HepG2 (cell line): ENCODE results near the gene DUS3L. TPM values are rescaled to one million over a fixed set of nuclear protein-coding genes. Genes with fewer than 3 reads are reported as not detected.

Experiments used
- ATF1 ChIP-seq: IDR thresholded peaks from 2 replicates; pipeline ENCODE4 v1.6.1; 2016; ENCODE audit warnings: mild to moderate bottlenecking, control low read depth
- BHLHE40 ChIP-seq: IDR thresholded peaks from 2 replicates; pipeline ENCODE4 v1.6.1; 2011; ENCODE audit warnings: low read length, improper control_type of control experiment
- ESRRA ChIP-seq: sonication (generic); formaldehyde crosslinking; IDR thresholded peaks from 2 replicates; pipeline ENCODE4 v1.5.1; 2020; ENCODE audit warnings: mild to moderate bottlenecking, low read depth, missing genetic modification reagents
- GTF2F1 ChIP-seq: fragments of 150-350 bp; IDR thresholded peaks from 2 replicates; pipeline ENCODE4 v1.6.1; 2014; ENCODE audit warnings: low read length
- IRF2 ChIP-seq: IDR thresholded peaks from 2 replicates; pipeline ENCODE4 v1.6.1; 2018; ENCODE audit warnings: missing genetic modification reagents, missing compliant biosample characterization
- IRX3 ChIP-seq: sonication (generic); formaldehyde crosslinking; IDR thresholded peaks from 2 replicates; pipeline ENCODE4 v1.8.1; 2023; ENCODE audit warnings: mild to moderate bottlenecking, low read depth, missing genetic modification reagents, borderline replicate concordance
- LCORL ChIP-seq, 2 experiments: fragments of 450-650 bp in 1 of 2; sonication (generic) in 1 of 2; formaldehyde crosslinking in 1 of 2; IDR thresholded peaks; 2 replicates each; pipeline versions ENCODE4 v1.5.0 to v1.6.1; 2017 to 2020; ENCODE audit warnings: antibody characterized with exemption in 1 of 2, missing genetic modification reagents in 1 of 2
- MIXL1 ChIP-seq: IDR thresholded peaks from 2 replicates; pipeline ENCODE4 v1.6.1; 2016
- PHF21A ChIP-seq: sonication (generic); formaldehyde crosslinking; IDR thresholded peaks from 2 replicates; pipeline ENCODE4 v1.5.0; 2020; ENCODE audit warnings: mild to moderate bottlenecking, missing genetic modification reagents
- SMAD9 ChIP-seq: sonication (generic); formaldehyde crosslinking; IDR thresholded peaks from 2 replicates; pipeline ENCODE4 v1.5.1; 2020; ENCODE audit warnings: mild to moderate bottlenecking, missing genetic modification reagents
- THAP9 ChIP-seq: sonication (generic); formaldehyde crosslinking; IDR thresholded peaks from 2 replicates; pipeline ENCODE4; 2020; ENCODE audit warnings: missing genetic modification reagents, mild to moderate bottlenecking, borderline replicate concordance
- ZBTB34 ChIP-seq: sonication (generic); formaldehyde crosslinking; IDR thresholded peaks from 2 replicates; pipeline ENCODE4 v1.8.0; 2022; ENCODE audit warnings: mild to moderate bottlenecking, missing genetic modification reagents
- ZFP91 ChIP-seq: sonication (generic); formaldehyde crosslinking; IDR thresholded peaks from 2 replicates; pipeline ENCODE4 v1.9.0; 2022; ENCODE audit warnings: missing genetic modification reagents, mild to moderate bottlenecking, borderline replicate concordance
- ZNF761 ChIP-seq: sonication (generic); formaldehyde crosslinking; conservative IDR thresholded peaks from 2 replicates; pipeline ENCODE4 v1.4.0; 2020; ENCODE audit warnings: mild to moderate bottlenecking, missing genetic modification reagents
- ZSCAN9 ChIP-seq: IDR thresholded peaks from 2 replicates; pipeline ENCODE4 v1.6.1; 2016; ENCODE audit warnings: borderline replicate concordance
- polyA plus RNA-seq, 8 experiments: library from polyadenylated mRNA; depleted of rRNA in 3 of 8; stranded (reverse) in 7 of 8; unstranded in 1 of 8; fragments of >200 nt; fragmentation: Illumina TruSeq in 4 of 8; extraction: Trizol in 4 of 8; gene quantifications; 2 replicates each; pipeline versions ENCODE4 v1.2.1 to v1.2.3, GENCODE V29; 2011 to 2016; ENCODE audit warnings: low read depth in 4 of 8, missing spikeins in 1 of 8, mixed read lengths in 1 of 8; ENCODE audit not compliant: insufficient read depth in 1 of 8
- total RNA-seq, 5 experiments: library from RNA; depleted of rRNA; stranded (reverse); fragments of >200 nt; fragmentation: Illumina TruSeq; extraction: Trizol; gene quantifications; 2 replicates each; pipeline ENCODE4 v1.2.3, GENCODE V29; 2016; ENCODE audit warnings: low read depth in 1 of 5
- TF ChIP-seq, protein P1 (sequence below): sonication (generic); formaldehyde crosslinking; IDR thresholded peaks from 2 replicates; pipeline ENCODE4 v1.5.1; 2020; ENCODE audit warnings: mild to moderate bottlenecking, missing genetic modification reagents
- TF ChIP-seq, protein P2 (sequence below): sonication (generic); formaldehyde crosslinking; IDR thresholded peaks from 2 replicates; pipeline ENCODE4 v1.4.0; 2020; ENCODE audit warnings: mild to moderate bottlenecking, low read depth, missing genetic modification reagents
- TF ChIP-seq, protein P3 (sequence below): sonication (generic); formaldehyde crosslinking; IDR thresholded peaks from 2 replicates; pipeline ENCODE4 v1.5.0; 2020; ENCODE audit warnings: missing genetic modification reagents, mild to moderate bottlenecking, borderline replicate concordance

The DUS3L gene
- total and polyA plus RNA-seq, 2 of the 13 experiments (the other 11 are each of a cell fraction or from before 2014, with no cell fraction given), result 13.3 to 25.1 TPM

- TF ChIP-seq, protein P1, sequence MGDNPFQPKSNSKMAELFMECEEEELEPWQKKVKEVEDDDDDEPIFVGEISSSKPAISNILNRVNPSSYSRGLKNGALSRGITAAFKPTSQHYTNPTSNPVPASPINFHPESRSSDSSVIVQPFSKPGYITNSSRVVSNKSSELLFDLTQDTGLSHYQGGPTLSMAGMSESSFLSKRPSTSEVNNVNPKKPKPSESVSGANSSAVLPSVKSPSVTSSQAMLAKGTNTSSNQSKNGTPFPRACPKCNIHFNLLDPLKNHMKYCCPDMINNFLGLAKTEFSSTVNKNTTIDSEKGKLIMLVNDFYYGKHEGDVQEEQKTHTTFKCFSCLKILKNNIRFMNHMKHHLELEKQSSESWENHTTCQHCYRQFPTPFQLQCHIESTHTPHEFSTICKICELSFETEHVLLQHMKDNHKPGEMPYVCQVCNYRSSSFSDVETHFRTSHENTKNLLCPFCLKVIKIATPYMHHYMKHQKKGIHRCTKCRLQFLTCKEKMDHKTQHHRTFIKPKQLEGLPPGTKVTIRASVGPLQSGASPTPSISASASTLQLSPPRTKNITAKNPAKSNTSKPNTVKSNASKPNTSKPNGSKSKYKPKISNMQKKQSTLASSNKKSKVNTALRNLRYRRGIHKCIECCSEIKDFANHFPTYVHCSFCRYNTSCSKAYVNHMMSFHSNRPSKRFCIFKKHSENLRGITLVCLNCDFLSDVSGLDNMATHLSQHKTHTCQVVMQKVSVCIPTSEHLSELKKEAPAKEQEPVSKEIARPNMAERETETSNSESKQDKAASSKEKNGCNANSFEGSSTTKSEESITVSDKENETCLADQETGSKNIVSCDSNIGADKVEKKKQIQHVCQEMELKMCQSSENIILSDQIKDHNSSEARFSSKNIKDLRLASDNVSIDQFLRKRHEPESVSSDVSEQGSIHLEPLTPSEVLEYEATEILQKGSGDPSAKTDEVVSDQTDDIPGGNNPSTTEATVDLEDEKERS (CRISPR knock-in tag), result peak; percentile 75; the same call in 1 of the 2 replicates
- TF ChIP-seq ZNF761 (CRISPR knock-in tag) (peak; percentile 78), ZFP91 (CRISPR knock-in tag) (peak; percentile 89; the same call in 1 of the 2 replicates), ESRRA (CRISPR knock-in tag) (peak; percentile 92), ZSCAN9 (CRISPR knock-in tag) (peak; percentile 36; the same call in 1 of the 2 replicates), BHLHE40 (peak; percentile 23; the same call in 1 of the 2 replicates), PHF21A (CRISPR knock-in tag) (peak; percentile 61; the same call in 1 of the 2 replicates), ZBTB34 (CRISPR knock-in tag) (peak; percentile 69; the same call in 1 of the 2 replicates), LCORL (IDR thresholded peaks at IDR 0.05) (no peak), LCORL (CRISPR knock-in tag; IDR thresholded peaks at IDR 0.05) (no peak), IRX3 (peak; percentile 83; the same call in 1 of the 2 replicates), ATF1 (CRISPR knock-in tag) (no peak), THAP9 (peak; percentile 76), SMAD9 (peak; percentile 98), MIXL1 (peak; percentile 76; the same call in 1 of the 2 replicates), GTF2F1 (no peak), IRF2 (CRISPR knock-in tag) (peak; percentile 60)
- TF ChIP-seq, protein P2, sequence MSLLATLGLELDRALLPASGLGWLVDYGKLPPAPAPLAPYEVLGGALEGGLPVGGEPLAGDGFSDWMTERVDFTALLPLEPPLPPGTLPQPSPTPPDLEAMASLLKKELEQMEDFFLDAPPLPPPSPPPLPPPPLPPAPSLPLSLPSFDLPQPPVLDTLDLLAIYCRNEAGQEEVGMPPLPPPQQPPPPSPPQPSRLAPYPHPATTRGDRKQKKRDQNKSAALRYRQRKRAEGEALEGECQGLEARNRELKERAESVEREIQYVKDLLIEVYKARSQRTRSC, result no peak
- TF ChIP-seq, protein P3, sequence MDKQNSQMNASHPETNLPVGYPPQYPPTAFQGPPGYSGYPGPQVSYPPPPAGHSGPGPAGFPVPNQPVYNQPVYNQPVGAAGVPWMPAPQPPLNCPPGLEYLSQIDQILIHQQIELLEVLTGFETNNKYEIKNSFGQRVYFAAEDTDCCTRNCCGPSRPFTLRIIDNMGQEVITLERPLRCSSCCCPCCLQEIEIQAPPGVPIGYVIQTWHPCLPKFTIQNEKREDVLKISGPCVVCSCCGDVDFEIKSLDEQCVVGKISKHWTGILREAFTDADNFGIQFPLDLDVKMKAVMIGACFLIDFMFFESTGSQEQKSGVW (CRISPR knock-in tag), result no peak
These were observed 37.1 kb upstream of the DUS3L start (continued) for GRCh38 chr19:5827891-5828660.
